GM23248 (cell line): ENCODE results near the gene KIF23.

Experiments used
- EZH2 ChIP-seq: fragments of 200-600 bp; sonication (generic); IDR thresholded peaks from 2 replicates; pipeline ENCODE4 v1.6.1; 2018; ENCODE audit warnings: antibody characterized with exemption, mild to moderate bottlenecking; ENCODE audit not compliant: insufficient read depth, poor library complexity, severe bottlenecking
- EZH2phosphoT487 ChIP-seq: fragments of 200-600 bp; sonication (generic); IDR thresholded peaks from 2 replicates; pipeline ENCODE4 v1.6.1; 2018; ENCODE audit warnings: antibody characterized with exemption, moderate library complexity, mild to moderate bottlenecking, low read depth; ENCODE audit not compliant: insufficient read depth

- no peak for TF ChIP-seq EZH2
- TF ChIP-seq EZH2phosphoT487: no peak
Observed at GRCh38 chr15:69493406-69493805, 79.3 kb downstream of the KIF23 start.
